Uterus (tissue), 4 donors: ENCODE results near the gene FSCN2. TPM values are rescaled to one million over a fixed set of nuclear protein-coding genes. Genes with fewer than 3 reads are reported as not detected.

Experiments used
- DNase-seq, 2 donors: peaks; one replicate each; pipeline ENCODE4 v3.0.0-alpha.2; 2019 to 2020
- H3K27ac ChIP-seq, 2 donors: fragments of 200-600 bp; sonication (generic); 1 replicate in 1 of 2; 2 replicates in 1 of 2; pipeline ENCODE4 v1.5.1; 2016 to 2018
- H3K27me3 ChIP-seq, 2 donors: fragments of 200-600 bp; sonication (generic); one replicate each; pipeline ENCODE4 v1.5.1; 2018 to 2019; ENCODE audit warnings: control low read depth in 1 of 2
- H3K36me3 ChIP-seq, 2 donors: fragments of 200-600 bp; sonication (generic); one replicate each; pipeline ENCODE4 v1.5.1; 2019; ENCODE audit warnings: control low read depth in 1 of 2
- H3K4me1 ChIP-seq, 2 donors: fragments of 200-600 bp; sonication (generic); one replicate each; pipeline ENCODE4 v1.5.1; 2018 to 2019; ENCODE audit warnings: control low read depth in 1 of 2
- H3K4me3 ChIP-seq, 2 donors: fragments of 200-600 bp; sonication (generic); 1 replicate in 1 of 2; 2 replicates in 1 of 2; pipeline ENCODE4 v1.5.1; 2018 to 2019; ENCODE audit warnings: mild to moderate bottlenecking in 1 of 2
- H3K9me3 ChIP-seq, 2 donors: fragments of 200-600 bp; sonication (generic); one replicate each; pipeline ENCODE4 v1.5.1; 2019; ENCODE audit warnings: control low read depth in 1 of 2
- POLR2A ChIP-seq, 2 donors: fragments of 450-650 bp; IDR thresholded peaks; one replicate each; pipeline ENCODE4 v1.6.1; 2016; ENCODE audit warnings: antibody characterized with exemption in 2 of 2, mild to moderate bottlenecking in 1 of 2, moderate library complexity in 1 of 2
- intact Hi-C: fragments of 100-400 bp; cut with DNase I; formaldehyde crosslinking; loops from one replicate; pipeline ENCODE4 v1.15.1; 2023; ENCODE audit warnings: low total_unique reads
- total RNA-seq, 4 donors: library from RNA; depleted of rRNA in 3 of 4; stranded (reverse); fragments of >200 nt in 3 of 4; gene quantifications; one replicate each; pipeline versions ENCODE4 v1.1.0 to v1.2.4, GENCODE V29; 2014 to 2023
- TF ChIP-seq, protein P1 (sequence below), 4 experiments: fragments of 200-600 bp in 2 of 4; fragments of 450-650 bp in 2 of 4; sonication (generic) in 2 of 4; IDR thresholded peaks; one replicate each; pipeline ENCODE4 v1.5.1; 2016 to 2019; ENCODE audit warnings: antibody characterized with exemption in 4 of 4, mild to moderate bottlenecking in 2 of 4, moderate library complexity in 1 of 4
- donor health status: DM: yes; HTN: yes; CAD: no.

Gene FSCN2
- total RNA-seq, result 1 to 10 TPM in 2 of 4 donors, not detected in 2; 5.0 to 7.4 TPM

DNA sequence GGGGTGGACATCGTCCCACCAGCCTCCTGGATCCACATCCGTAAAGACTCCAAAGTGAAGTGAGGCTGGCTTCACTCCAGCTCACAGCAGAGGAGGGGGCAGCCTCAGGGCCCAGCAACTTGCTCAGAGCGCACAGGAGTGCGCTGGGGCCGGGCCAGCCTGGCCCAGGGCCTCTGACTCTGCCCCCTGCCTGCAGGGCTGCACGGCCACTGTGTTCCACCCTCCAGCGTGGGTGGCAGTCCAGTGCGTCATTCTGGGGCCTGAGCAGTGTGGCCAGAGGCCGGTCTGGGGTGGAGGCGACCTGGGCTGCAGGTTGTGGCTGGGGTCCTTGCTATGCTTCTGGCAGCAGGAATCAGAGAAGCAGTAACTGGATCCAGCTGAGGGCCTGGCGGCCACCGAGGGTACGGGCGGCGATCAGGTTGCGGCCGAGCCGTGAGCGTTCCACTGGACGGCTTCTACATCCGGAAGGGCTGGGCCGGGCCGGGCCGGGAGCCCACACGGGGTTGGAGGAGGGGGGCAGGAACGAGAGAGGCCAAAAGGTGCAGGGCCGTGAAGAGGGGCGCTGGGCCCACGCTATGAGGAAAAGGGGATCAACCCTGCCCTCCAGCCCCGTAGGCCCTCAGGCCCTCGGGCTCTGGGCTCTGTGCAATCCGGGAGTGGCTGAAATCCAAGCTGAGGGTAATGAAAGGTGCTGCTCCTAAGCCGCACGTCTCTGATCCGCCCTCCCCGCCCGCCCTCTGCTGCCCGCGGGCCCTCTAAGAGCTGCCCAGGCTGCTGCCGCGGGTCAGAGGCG, at the start of gene FSCN2:
FSCN2 (plus strand) TSS at position 787 of the 793 bp plus-strand sequence. CDS start 155 bp downstream, outside the sequence.
- intact Hi-C loops, result no loop called here
- TF ChIP-seq, protein P1, sequence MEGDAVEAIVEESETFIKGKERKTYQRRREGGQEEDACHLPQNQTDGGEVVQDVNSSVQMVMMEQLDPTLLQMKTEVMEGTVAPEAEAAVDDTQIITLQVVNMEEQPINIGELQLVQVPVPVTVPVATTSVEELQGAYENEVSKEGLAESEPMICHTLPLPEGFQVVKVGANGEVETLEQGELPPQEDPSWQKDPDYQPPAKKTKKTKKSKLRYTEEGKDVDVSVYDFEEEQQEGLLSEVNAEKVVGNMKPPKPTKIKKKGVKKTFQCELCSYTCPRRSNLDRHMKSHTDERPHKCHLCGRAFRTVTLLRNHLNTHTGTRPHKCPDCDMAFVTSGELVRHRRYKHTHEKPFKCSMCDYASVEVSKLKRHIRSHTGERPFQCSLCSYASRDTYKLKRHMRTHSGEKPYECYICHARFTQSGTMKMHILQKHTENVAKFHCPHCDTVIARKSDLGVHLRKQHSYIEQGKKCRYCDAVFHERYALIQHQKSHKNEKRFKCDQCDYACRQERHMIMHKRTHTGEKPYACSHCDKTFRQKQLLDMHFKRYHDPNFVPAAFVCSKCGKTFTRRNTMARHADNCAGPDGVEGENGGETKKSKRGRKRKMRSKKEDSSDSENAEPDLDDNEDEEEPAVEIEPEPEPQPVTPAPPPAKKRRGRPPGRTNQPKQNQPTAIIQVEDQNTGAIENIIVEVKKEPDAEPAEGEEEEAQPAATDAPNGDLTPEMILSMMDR (IDR thresholded peaks at IDR 0.05), result no peak
- TF ChIP-seq POLR2A (IDR thresholded peaks at IDR 0.05), result no peak
- H3K27me3 ChIP-seq, result peaks cover 0 to 5% of the 10 kb centered on the region in 2 donors
- H3K4me3 ChIP-seq, result no peak within 1 kb of the TSS
- DNase-seq, result no peak
- no peak within 1 kb of the TSS for H3K27ac ChIP-seq
- H3K4me1 ChIP-seq, result no peaks in the 10 kb centered on the region
- H3K36me3 ChIP-seq, result no peaks in the 10 kb centered on the region
- no peaks in the 10 kb centered on the region for H3K9me3 ChIP-seq

- intact Hi-C loops, result loop anchor here (5.0 kb wide), 3 partner anchors 92 to 222 kb away; no protein-coding TSS in a partner anchor
- Histone ChIP-seq H3K36me3 (no peaks in the 10 kb centered on the region), H3K9me3 (no peaks in the 10 kb centered on the region), H3K4me3 (no peak overlapping the region), H3K27ac (no peak overlapping the region), H3K4me1 (peaks cover 0 to 14% of the 10 kb centered on the region in 2 donors), H3K27me3 (no peaks in the 10 kb centered on the region)
- no peak for TF ChIP-seq POLR2A (IDR thresholded peaks at IDR 0.05)
- TF ChIP-seq, protein P1 (IDR thresholded peaks at IDR 0.05), result no peak
- no peak for DNase-seq
Measured at GRCh38 chr17:81479175-81480071, 48.8 kb upstream of the FSCN2 start.

- no peak for TF ChIP-seq POLR2A (IDR thresholded peaks at IDR 0.05)
- TF ChIP-seq, protein P1 (IDR thresholded peaks at IDR 0.05), result no peak
- peaks cover 0 to 14% of the 10 kb centered on the region in 2 donors for H3K4me1 ChIP-seq
- H3K27ac ChIP-seq, result no peak overlapping the region
- no peaks in the 10 kb centered on the region for H3K27me3 ChIP-seq
- no peaks in the 10 kb centered on the region for H3K36me3 ChIP-seq
- DNase-seq, result no peak
- H3K9me3 ChIP-seq, result no peaks in the 10 kb centered on the region
- intact Hi-C loops, result loop anchor here (5.0 kb wide), 3 partner anchors 93 to 223 kb away; no protein-coding TSS in a partner anchor
- peak overlapping the region in 1 of 2 donors; percentile 42 for H3K4me3 ChIP-seq
Measured at GRCh38 chr17:81480140-81481072, 47.8 kb upstream of the FSCN2 start.

DNA sequence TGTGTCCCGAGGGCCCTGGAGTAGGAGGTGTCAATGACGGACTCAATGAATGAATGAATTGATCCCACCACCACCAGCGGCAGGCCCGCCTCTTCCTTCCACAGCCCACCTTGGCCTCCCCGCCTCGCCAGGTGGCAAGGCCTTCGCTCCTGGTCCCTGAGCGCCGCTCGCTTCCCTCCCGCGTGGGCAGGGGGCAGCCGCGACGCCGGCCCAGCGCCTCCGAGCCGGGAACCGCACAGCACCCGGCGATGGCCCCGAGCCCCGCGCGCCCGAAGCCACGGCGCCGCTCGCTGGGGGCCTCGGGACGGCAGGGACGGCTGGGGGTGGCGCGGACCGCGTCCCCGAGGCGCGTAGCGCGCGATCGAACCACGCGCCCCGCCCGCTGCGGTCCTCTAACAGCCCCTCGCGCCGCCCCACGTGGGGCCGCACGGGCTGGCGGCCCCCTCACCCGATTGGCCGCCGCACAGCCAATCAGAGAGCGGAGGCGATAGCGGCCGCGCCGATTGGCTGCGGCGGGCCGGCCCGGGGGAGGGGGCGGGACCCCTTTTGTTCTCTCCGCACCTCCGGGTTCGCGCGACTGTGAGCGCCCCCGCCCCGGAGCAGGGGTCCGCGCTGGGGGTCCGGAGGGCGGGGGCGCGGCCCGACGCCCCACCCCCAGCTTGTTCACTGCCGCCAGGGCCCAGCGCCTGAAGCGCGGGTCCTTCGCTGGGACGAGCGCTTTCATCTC, 46.9 kb upstream of the FSCN2 start:
- DNase-seq, result peak; percentile 44 to 74
- TF ChIP-seq, protein P1 (IDR thresholded peaks at IDR 0.05), result no peak
- no peak for TF ChIP-seq POLR2A (IDR thresholded peaks at IDR 0.05)
- H3K4me1 ChIP-seq, result peaks cover 0 to 14% of the 10 kb centered on the region in 2 donors
- H3K36me3 ChIP-seq, result no peaks in the 10 kb centered on the region
- intact Hi-C loops, result loop anchor here (5.0 kb wide), 3 partner anchors 94 to 224 kb away; no protein-coding TSS in a partner anchor
- H3K27me3 ChIP-seq, result no peaks in the 10 kb centered on the region
- H3K9me3 ChIP-seq, result no peaks in the 10 kb centered on the region
- H3K27ac ChIP-seq, result no peak overlapping the region
- peak overlapping the region in 1 of 2 donors; percentile 42 for H3K4me3 ChIP-seq
